GM12801 (cell line): ENCODE results near the gene LEMD3.

Source experiments
- TF ChIP-seq, protein P1 (sequence below): IDR thresholded peaks from one replicate; pipeline ENCODE4 v1.5.1; 2011; ENCODE audit warnings: control low read depth; ENCODE audit not compliant: insufficient read length; ENCODE audit errors: extremely low read depth

Gene LEMD3

DNA sequence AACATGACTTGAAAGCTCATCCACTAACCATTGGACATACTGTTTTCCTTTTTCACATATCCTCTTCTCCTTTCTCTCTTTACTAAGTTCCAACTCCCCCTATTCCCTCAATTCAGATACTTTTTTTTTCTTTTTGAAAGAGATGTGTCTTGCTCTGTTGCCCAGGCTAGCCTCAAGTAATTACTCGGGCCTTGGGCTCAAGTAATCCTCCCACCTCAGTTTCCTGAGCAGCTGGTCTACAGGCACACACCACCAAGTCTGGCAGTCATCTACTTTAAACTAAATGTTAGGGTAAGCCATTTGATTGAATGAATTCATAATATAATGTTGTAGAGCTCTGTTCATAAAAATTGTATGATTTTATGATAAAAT is 15.5 kb downstream of the LEMD3 start:
- TF ChIP-seq, protein P1, sequence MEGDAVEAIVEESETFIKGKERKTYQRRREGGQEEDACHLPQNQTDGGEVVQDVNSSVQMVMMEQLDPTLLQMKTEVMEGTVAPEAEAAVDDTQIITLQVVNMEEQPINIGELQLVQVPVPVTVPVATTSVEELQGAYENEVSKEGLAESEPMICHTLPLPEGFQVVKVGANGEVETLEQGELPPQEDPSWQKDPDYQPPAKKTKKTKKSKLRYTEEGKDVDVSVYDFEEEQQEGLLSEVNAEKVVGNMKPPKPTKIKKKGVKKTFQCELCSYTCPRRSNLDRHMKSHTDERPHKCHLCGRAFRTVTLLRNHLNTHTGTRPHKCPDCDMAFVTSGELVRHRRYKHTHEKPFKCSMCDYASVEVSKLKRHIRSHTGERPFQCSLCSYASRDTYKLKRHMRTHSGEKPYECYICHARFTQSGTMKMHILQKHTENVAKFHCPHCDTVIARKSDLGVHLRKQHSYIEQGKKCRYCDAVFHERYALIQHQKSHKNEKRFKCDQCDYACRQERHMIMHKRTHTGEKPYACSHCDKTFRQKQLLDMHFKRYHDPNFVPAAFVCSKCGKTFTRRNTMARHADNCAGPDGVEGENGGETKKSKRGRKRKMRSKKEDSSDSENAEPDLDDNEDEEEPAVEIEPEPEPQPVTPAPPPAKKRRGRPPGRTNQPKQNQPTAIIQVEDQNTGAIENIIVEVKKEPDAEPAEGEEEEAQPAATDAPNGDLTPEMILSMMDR: no peak

DNA sequence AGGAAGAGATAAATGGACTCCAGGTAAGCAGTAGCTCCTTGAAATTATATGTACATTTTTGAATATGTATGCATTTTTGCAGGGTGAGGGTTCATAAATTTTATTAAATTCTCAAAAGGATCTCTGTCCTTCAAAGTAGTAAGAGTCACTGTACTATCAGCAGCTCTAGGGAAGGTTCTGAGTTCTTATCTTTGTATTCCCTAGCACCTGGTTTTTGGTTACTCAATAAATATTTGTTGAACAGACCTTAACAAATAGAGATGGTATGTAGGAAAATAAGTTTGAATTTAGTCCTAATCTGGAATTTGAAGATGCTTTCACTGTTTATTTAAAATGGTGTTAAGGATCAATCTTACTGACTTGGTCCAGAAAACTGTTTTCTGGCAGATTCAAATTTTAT is 18.3 kb downstream of the LEMD3 start:
- TF ChIP-seq, protein P1: no peak

DNA sequence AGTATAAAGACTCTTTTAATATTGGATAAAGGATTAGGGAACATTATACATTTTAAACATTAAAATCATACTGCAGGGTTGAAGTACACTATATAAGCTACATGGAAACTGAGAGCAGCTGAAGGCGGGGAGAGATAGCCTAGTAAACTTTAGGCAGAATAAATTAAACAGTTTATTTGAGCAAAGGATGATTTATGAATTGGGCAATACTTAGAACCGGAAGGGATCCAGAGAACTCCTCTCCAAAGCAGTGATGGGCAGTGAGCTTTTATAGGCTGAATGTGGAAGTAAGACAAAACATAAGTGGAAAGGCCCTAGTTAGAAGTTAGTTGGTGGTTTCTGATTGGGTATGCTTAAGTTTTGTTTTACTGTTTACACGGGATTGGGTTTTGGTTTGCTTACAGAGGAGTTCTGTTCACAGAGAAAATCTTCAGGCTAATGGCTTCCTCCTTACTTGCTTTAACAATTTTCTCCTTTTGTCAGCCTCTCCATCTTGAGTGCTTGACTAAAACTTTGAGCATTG is 18.9 kb downstream of the LEMD3 start:
- TF ChIP-seq, protein P1: no peak

DNA sequence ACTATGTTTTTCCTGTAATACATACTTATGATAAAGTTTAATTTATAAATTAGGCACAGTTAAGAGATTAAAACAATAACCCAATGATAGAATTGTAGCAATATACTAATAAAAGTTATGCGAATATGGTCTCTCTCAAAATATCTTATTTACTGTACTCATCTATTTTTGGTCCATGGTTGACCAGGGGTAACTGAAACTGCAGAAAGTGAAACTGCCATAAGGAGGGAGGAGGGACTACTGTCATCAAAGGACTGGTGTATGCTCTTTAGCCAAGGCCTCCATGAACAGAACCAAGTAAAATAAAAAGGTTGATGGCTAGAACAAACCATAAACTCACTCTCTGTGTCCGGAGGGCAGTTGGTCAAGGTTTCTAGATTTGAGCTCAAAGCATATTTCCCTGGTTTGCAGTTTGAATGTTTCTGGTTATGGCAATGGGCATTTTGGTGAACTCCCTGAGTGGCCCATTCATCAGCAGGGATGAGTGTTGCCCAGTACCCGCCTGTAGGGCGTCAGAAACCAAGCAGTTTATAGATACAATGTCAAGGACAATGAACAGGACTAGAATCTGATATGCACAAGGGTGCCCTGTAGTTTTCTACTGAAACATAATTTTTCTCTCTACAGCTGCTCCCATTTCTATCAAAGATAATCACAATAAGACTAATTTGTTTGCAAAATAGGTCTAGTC is 19.8 kb downstream of the LEMD3 start:
- TF ChIP-seq, protein P1: no peak

DNA sequence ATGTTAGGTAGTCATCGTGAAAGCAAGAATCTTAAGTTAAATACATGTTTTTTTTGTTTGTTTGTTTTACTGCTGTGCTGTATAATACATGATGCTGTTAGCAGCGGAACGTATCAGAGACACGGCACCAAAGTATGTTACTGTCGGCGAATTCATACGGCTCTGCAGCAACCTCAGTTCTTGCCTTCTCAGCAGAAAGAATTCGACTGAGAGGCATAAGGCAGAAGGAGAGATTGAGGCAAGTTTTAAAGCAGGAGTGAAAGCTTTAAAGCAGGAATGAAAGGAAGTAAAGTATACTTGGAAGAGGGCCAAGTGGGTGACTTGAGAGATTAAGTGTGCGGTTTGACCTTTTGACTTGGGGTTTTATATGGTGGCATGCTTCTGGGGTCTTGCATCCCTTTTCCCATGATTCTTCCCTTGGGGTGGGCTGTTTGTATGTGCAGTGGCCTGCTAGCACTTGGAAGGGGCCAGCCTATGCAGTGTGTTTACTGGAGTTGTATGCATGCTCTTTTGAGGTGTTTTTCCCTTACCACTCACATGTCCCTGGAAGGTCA is 23.7 kb downstream of the LEMD3 start:
- TF ChIP-seq, protein P1: no peak

DNA sequence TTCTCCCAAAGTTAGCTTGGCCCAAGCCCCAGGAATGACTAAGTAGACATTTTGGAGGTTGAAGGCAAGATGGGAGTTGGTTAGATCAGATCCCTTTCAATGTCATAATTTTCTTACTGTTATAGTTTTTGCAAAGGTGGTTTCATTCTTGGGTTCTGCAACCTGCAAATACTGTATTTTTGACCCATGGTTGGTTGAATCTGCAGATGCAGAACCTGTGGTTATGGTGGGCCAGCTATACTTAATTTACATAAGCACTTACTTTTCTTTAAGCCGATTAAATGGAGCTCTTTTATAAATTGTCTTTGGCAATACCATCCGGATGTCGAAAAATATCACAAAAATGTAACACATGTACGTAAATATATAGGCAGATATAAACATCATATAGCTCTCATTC is 25.6 kb downstream of the LEMD3 start:
- TF ChIP-seq, protein P1: no peak

DNA sequence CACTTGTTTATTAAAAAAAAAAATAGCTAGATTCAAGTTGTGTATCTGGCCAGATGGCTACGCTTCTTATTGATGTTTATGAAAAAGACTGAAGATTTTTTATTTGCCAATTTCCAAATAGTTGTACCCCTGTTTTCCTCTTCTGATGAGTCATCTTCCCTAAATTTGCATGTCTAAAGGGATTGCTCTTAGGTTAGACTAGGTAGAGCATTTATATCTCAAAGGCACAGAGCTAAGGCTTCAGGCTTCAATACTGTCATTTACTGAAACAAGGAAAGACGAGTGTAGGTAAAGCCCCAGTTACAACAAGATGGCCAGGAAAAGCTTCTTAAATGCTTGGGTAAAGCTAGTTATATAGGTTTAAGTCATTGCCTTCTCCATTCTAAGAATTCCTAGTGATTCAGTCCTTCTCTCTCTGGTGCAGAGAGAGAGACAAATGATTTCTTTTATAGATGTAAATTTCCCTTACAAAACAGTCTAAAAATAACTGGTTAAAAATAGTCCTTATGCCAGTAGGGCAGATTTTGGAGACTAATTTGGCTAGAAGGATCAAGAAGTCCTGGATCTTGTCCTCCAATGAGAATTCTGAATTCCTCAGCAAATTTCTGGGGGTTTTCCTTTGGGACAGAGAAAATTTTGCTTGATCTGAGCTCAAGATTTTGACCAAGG is 26.1 kb downstream of the LEMD3 start:
- TF ChIP-seq, protein P1: no peak
